CD4-positive, alpha-beta T cell treated with Interleukin-4 for 1 hour (primary cell): ENCODE data around the gene NHLRC3.
"Not testable (repeated sequence)": the region's sequence is repeated elsewhere in the genome, so short reads cannot be mapped to it uniquely, and the experiment has no call there.

ENCODE experiments used
- DNase-seq, 2 donors: peaks; one replicate each; pipeline ENCODE4 v3.0.0-alpha.2; 2020 to 2022

Gene NHLRC3

GRCh38 chr13:39047560-39047959 is 9.3 kb downstream of the NHLRC3 start:
- DNase-seq = no peak

- DNase-seq = no peak
Observed at GRCh38 chr13:39048806-39049205, 10.6 kb downstream of the NHLRC3 start.

GRCh38 chr13:39049274-39049673 is 11.0 kb downstream of the NHLRC3 start:
- no peak for DNase-seq

GRCh38 chr13:39051157-39051556 is 12.9 kb downstream of the NHLRC3 start:
- DNase-seq = peak in 1 of 2 donors; percentile 42

GRCh38 chr13:39052944-39053343 is 14.7 kb downstream of the NHLRC3 start:
- no peak for DNase-seq

GRCh38 chr13:39054112-39054511 is 15.9 kb downstream of the NHLRC3 start:
- no peak for DNase-seq

- no peak for DNase-seq
Observed at GRCh38 chr13:39056018-39056417, 17.8 kb downstream of the NHLRC3 start.

- DNase-seq = no peak
Observed at GRCh38 chr13:39058040-39058439, 19.8 kb downstream of the NHLRC3 start.

GRCh38 chr13:39062004-39062403 is 23.7 kb downstream of the NHLRC3 start:
- DNase-seq = no peak

GRCh38 chr13:39072842-39073241 is 34.6 kb downstream of the NHLRC3 start:
- DNase-seq = no peak

- DNase-seq = no peak
Observed at GRCh38 chr13:39073983-39074382, 35.7 kb downstream of the NHLRC3 start.

- not testable (repeated sequence) for DNase-seq
Observed at GRCh38 chr13:39086251-39086945, 48.1 kb downstream of the NHLRC3 start.

GRCh38 chr13:39091586-39091985 is 53.3 kb downstream of the NHLRC3 start:
- no peak for DNase-seq

GRCh38 chr13:39095500-39095899 is 57.2 kb downstream of the NHLRC3 start:
- no peak for DNase-seq

GRCh38 chr13:39099231-39099630 is 61.0 kb downstream of the NHLRC3 start:
- DNase-seq = no peak
